ENCODE data around the gene RNF126.

DNA sequence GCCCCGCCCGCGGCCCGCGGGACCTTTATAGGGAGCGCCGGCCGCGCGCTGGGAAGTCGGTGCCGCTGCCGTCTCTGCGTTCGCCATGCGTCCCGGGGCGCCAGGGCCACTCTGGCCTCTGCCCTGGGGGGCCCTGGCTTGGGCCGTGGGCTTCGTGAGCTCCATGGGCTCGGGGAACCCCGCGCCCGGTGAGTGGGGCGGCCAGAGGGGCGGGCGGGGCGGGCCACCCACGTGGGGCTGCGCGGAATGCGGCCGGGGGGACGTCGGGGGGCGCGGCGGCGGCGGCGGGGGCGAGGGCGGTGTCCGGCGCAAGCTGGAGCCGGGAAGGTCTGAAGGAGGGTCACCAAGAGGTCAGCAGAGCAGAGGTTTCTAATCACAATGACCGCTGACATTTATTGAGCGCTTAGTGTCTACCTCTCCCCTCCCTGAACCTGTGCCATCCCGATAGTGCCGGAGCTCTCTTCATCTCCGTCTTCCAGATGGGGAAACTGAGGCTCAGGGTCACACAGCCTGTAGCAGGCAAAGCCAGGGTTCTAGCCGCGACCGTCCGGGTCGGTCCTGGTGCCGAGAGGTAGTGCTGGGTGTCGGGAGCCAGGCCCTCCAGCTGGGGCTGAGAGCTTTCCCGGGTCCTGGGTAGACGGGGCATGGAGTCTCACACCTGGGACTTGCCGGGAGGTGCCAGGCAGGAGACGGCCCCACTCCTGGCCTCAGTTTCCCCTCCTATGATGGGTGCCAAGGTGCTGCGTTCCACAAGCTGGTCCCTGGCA is 13.5 kb upstream of the RNF126 start, which contains the start of gene FSTL3:
- TF ChIP-seq, protein P1, sequence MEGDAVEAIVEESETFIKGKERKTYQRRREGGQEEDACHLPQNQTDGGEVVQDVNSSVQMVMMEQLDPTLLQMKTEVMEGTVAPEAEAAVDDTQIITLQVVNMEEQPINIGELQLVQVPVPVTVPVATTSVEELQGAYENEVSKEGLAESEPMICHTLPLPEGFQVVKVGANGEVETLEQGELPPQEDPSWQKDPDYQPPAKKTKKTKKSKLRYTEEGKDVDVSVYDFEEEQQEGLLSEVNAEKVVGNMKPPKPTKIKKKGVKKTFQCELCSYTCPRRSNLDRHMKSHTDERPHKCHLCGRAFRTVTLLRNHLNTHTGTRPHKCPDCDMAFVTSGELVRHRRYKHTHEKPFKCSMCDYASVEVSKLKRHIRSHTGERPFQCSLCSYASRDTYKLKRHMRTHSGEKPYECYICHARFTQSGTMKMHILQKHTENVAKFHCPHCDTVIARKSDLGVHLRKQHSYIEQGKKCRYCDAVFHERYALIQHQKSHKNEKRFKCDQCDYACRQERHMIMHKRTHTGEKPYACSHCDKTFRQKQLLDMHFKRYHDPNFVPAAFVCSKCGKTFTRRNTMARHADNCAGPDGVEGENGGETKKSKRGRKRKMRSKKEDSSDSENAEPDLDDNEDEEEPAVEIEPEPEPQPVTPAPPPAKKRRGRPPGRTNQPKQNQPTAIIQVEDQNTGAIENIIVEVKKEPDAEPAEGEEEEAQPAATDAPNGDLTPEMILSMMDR (IDR thresholded peaks at IDR 0.05; ENCODE audit: borderline replicate concordance, extremely low read depth, low read length, poor library complexity, severe bottlenecking) = no peak
- no peak for TF ChIP-seq EZH2 (IDR thresholded peaks at IDR 0.05; ENCODE audit: borderline replicate concordance, low read depth, low read length, severe bottlenecking)
